Stimulated activated CD4-positive, alpha-beta T cell treated with anti-CD3 and anti-CD28 coated beads, Interleukin-15, amount 100 ng/mL, for 1 hour (primary cell): ENCODE measurements around the gene CDR2.
"Not testable (repeated sequence)": the region's sequence is repeated elsewhere in the genome, so short reads cannot be mapped to it uniquely, and the experiment has no call there.

Source experiments
- DNase-seq, 2 donors: peaks; one replicate each; pipeline ENCODE4 v3.0.0-alpha.2; 2020; ENCODE audit warnings: low read depth in 1 of 2, low spot score in 1 of 2

CDR2 gene

GRCh38 chr16:22353191-22353919 is 21.1 kb downstream of the CDR2 start:
- no peak for DNase-seq

- DNase-seq, result no peak
Observed at GRCh38 chr16:22352723-22353122, 21.7 kb downstream of the CDR2 start.

- DNase-seq, result no peak
Observed at GRCh38 chr16:22352140-22352539, 22.3 kb downstream of the CDR2 start.

- not testable (repeated sequence) for DNase-seq
Observed at GRCh38 chr16:22351017-22351416, 23.4 kb downstream of the CDR2 start.

- no peak for DNase-seq
Observed at GRCh38 chr16:22348291-22348690, 26.1 kb downstream of the CDR2 start.

- DNase-seq, result no peak
Observed at GRCh38 chr16:22347100-22347820, 27.2 kb downstream of the CDR2 start.

- no peak for DNase-seq
Observed at GRCh38 chr16:22346483-22346882, 27.9 kb downstream of the CDR2 start.

- no peak for DNase-seq
Observed at GRCh38 chr16:22342082-22342481, 32.3 kb downstream of the CDR2 start.

- no peak for DNase-seq
Observed at GRCh38 chr16:22340945-22341344, 33.5 kb downstream of the CDR2 start.

GRCh38 chr16:22337849-22338635 is 36.4 kb downstream of the CDR2 start:
- DNase-seq, result no peak

GRCh38 chr16:22337045-22337444 is 37.4 kb downstream of the CDR2 start:
- no peak for DNase-seq

- no peak for DNase-seq
Observed at GRCh38 chr16:22336581-22336980, 37.8 kb downstream of the CDR2 start.

- no peak for DNase-seq
Observed at GRCh38 chr16:22335668-22336246, 38.7 kb downstream of the CDR2 start.

- no peak for DNase-seq
Observed at GRCh38 chr16:22333457-22333994, 40.9 kb downstream of the CDR2 start.

- DNase-seq, result no peak
Observed at GRCh38 chr16:22330326-22330725, 44.1 kb downstream of the CDR2 start.

GRCh38 chr16:22329199-22329695 is 45.2 kb downstream of the CDR2 start:
- no peak for DNase-seq

GRCh38 chr16:22328081-22328725 is 46.2 kb downstream of the CDR2 start:
- DNase-seq, result no peak

GRCh38 chr16:22327446-22327775 is 47.0 kb downstream of the CDR2 start:
- no peak for DNase-seq

- DNase-seq, result no peak
Observed at GRCh38 chr16:22326771-22327445, 47.5 kb downstream of the CDR2 start.

- no peak for DNase-seq
Observed at GRCh38 chr16:22326369-22326652, 48.1 kb downstream of the CDR2 start.
